Pons (tissue), 1 donor: Measurements from ENCODE around the gene APBA1.

Experiments used
- DNase-seq: peaks from one replicate; pipeline ENCODE4 v3.0.0-alpha.2; 2016; ENCODE audit warnings: low spot score

Gene APBA1

DNA sequence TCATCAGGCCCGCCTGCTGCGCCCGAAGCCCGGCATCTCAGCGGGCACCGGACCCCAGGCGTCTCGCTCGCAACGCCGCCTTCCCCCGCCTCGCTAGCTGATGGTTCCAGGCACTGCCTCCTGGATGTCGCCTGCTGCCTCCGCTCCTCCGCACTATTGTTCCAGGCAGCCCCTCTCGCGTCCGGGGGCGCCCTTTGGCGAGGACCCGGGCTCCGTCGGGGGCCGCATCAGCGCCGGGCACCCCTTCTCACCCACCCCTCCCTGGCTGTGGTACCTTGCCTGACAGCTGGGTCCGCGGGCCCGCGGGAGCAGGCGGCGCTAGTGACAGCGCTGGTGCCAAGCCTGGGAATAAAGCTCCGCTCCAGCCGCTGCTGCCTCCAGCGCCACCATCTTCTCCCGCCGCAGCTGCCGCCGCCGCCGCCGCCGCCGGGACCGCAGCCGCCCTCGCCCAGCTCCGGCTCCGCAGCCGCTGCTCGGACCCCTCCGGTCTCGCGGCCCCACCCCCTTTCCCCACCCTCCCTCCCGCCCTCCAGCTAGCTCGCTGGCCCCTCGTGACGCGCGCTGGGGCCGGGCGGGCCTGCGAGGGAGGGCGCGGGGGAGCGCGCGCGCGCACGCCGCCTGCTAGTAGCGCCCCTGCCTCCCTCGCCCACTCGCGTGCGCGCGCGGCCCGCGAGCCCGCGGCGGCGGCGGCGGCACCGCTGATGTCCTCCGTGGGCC lies at the start of gene APBA1:
APBA1 (minus strand) TSS at position 493 of the 717 bp plus-strand sequence.
- peak; percentile 86 for DNase-seq

GRCh38 chr9:69719983-69720382 lies 47.8 kb upstream of the APBA1 start:
- no peak for DNase-seq

DNA sequence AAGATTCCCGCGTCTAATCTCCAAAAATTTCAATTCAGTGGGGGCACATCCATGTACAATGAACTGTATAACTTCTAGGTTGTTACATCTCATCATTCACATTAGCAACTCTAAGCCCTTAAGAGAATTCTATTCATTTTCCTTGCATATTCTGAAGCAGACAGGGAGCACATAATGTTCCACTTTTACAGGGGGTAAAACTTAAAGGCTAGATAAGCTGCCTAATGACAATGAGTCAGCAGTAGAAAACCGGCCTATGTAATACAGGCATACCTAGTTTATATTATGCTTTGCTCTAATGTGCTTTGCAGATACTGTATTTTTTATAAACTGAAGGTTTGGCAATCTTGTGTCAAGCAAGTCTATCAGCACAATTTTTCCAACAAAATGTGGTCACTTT lies 47.2 kb upstream of the APBA1 start:
- DNase-seq: no peak

DNA sequence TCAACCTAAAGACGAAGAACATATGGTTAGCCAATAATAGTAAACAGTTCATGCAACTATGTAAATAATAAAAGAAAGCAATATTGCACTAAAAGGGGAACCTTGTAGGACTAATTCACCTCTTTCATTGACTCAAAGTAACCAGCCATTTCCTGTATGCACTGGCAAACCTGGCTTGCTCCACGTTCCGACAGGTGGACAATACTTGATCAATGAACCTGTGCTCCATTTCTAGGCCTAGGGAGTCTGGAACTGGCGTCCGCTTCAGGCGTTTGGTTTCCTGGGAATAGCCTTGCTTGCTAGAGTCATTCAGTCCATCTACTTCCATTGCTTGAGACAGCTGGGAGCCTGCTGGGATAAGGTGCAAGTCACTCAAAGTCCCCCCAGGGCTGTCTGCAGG lies 46.0 kb upstream of the APBA1 start:
- DNase-seq: no peak

DNA sequence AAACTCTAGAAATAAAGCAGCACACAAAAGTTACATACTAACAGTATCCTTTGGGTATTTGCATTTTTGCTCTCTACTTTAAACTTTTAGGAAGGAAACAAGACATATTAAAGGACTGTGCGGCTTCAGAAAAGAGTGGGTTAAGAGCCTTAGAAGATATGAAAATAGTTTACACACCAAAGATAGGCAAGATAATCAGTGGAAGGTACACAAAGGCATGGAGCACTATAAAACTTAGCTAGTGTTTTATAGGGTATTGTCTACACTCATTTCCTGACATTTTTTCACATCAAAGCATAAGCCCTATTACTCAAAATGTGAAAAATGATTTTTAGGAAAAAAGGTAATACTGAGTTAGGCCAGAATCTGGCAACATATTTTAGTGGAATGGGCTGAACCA lies 43.7 kb upstream of the APBA1 start:
- DNase-seq: no peak

GRCh38 chr9:69715096-69715495 lies 42.9 kb upstream of the APBA1 start:
- no peak for DNase-seq

DNA sequence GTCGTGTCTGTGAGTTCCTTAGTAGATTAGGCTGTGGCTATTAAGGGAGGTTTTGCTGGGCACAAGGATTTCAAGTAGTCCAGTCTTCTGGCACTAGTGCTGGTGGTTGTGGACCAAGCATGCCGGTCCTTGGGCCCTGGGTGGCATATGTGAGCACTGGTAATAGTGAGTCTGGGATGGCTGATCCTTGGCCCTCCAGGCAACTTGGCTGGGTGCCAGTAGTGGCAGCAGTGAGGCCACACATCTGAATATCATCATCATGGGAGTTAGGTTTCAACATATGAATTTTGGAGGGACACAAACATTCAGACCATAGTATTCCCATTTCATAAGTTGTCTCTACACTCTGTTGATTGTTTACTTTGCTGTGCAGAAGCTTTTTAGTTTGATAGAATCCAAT lies 25.3 kb upstream of the APBA1 start:
- no peak for DNase-seq

DNA sequence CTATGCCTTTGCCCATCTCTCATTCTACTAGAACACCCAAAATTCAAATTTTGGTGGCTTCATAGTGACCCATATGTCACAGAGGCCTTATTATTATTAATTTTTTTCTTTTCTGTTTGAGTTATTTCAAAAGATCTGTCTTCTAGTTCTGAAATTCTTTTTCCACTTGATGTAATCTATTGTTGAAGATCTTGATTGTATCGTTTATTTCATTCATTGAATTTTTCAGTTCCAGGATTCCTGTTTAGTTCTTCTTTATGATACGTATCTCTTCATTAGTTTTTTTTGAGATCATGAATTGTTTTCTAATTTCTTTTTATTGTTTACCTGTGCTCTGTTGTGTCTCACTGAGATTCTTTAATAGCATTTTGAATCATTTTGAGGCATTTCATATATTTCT lies 24.6 kb upstream of the APBA1 start:
- DNase-seq: no peak

DNA sequence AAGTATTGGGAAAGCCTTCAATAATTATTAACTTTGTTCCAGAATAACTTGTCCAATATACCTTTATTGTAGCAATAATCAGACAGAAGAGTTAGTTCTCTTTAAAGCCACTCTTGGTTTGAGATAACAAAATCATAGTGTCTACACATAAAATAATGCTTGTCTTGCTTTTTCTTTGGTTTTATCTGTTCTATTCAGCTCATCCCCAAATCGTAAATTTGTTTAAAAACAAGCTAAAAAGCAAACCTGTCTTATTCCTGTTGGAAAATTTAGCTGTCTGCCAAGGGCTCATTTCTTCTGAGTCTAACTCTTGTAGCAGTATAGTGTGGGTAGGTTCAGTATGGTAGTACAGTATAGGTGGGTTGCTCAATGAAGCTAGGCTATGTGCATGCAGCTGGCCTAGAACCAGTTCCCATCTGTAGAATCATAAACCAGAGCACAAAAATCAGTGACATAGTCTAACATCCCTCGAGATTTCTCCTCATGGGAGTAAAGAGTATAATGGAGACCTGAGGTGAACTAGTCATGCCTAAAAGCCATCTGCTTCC lies 17.9 kb upstream of the APBA1 start:
- DNase-seq: no peak

DNA sequence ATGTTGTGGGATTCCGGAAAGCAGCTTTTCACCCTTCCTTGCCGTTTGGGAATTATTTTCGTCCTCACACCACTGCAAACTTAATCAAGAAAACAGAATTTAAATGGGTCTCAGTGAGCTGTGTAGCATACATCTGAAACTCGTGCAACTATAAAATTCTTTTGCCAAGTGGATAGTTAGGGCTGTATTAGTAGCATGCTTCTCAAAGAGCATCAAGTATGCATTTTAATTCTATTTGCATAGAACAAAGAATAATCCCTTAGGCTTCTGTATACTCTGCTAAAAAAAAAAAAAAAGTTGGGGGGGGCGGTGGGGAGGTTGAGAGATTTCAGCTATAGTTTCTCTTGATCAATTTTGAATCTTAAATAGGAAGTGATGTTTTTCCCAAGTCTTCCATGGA lies 11.8 kb upstream of the APBA1 start:
- no peak for DNase-seq

GRCh38 chr9:69678843-69679538 lies 6.8 kb upstream of the APBA1 start:
- DNase-seq: no peak

DNA sequence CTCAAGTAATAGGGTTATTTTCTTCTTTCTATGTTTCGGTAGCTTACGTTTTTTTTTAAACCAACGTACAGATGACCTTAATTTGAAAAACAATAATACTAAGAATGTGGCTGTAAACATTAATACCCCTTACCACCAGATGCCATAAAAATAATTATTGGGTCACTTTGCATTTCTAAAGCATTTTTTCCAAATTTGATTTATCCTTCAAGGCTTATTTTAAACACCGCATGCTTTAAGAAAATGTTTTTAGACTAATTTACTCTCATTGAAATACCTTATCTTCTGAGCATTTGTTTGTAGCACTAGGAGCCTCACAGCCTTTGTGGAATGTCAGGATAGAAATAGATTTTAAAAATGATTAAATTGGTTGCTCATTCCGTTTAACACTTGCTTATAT lies 5.8 kb upstream of the APBA1 start:
- DNase-seq: no peak

DNA sequence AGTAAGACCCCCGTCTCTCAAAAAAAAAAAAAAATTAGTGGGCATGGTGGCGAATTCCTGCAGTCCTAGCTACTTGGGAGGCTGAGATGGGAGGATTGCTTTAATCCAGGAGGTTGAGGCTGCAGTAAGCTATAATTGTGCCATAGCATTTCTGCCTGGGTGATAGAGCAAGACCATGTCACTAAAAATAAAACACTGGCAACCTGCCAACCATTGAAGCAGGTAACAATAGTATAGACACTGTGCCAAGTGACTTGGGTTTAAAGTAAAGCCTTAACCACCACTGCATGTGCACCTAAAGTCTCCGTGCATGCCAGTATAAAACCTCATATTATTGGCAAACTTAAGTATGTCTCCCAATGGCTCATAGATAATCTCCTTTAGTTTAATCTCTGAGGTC lies 3.4 kb upstream of the APBA1 start:
- DNase-seq: no peak

DNA sequence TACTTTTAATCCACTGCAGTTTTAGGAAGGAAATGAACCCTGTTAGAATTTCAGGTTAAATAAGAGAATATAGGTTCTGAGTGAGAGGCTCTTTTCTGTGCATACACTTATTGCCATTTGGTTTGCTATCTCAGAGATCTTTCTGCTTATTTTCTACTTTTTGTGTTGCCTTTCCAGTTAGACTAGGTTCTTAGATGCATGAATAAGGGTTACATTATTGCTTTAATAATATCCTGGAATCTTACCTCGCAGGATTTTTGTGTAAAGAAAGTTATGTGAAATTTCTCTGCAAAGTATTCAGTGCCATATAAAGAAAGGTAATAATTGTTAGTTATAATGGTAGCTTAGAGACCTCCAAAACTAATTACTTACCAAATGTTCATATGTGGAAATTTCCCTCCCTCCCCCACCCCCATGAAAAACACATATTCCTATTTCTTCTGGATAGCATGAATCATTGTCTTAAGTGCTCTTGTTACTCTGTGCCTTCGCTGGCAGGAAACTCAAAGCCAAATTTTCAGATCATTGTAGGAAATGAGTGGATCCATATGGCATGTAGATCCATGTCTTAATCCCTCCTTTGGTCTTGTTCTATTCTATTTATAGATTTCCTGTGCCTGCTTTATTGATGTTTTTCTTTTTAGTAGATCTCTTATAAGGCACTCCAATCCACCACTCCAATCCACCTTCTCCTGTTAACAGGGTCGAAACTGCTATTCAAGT lies 2.7 kb upstream of the APBA1 start:
- no peak for DNase-seq

- no peak for DNase-seq
Measured at GRCh38 chr9:69674112-69674685, 2.0 kb upstream of the APBA1 start.

DNA sequence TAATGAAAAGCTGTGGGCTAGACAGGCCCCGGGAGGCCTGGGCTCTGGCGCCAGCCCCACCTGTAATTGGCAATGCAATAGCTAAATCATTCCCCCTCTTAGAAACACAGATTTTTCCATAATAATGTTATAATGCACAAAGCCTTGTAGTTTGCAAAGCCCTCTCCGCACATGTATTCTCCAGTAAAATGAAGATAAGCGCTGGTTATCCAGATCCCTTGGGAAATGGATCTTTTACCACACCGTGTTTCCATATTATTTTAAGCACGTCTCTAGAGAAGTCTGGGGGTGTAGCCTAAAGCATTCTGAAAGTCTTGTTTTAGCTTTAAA lies 1.1 kb upstream of the APBA1 start:
- no peak for DNase-seq

- DNase-seq: peak; percentile 83
Measured at GRCh38 chr9:69672596-69673310, 582 bp upstream of the APBA1 start.

DNA sequence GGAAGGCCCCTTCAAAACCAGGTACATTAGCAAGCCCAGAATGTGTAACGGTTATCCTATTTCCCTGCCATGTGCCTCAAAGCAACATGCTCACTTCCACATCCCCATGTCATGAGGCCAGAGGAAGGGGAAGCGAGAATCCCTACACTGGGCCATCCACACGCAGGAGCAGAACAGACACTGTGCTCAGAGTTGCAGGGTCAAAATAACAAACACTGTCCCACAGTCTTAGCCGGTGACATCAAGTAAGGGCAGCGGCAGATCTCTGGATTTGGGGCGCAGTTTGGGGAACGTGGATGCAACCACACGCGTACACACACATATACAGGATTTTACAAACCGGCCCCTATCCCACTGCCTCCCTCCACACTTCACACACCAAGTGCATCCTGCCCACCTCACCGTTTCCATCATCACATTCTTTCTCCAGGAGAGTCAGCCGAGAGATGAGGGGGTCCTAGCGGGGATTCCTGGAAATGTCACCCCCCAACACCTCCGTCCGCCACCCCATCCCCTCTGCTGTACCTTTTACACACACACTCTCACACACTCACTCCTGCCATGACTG lies 776 bp downstream of the APBA1 start:
- peak; percentile 80 for DNase-seq

DNA sequence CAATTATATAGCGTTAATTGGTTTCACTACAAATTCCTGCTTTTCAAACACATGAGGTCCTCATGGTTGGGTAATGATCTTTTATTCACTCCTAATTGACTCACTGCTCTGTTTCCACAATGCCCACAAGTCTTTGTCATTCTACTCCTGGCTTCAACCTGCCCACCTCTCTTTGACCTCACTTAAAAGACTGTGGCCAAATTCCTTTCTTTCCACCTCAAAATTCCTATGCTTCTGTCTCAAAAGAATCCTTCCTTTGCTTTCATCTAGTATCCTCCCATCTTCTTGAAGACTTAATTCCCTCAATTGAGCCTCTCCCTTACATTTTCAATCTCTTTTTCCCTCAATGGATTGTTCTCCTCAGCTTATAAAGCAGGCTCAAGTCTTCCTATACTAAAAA lies 4.9 kb downstream of the APBA1 start:
- DNase-seq: no peak

- no peak for DNase-seq
Measured at GRCh38 chr9:69660304-69660703, 11.9 kb downstream of the APBA1 start.

DNA sequence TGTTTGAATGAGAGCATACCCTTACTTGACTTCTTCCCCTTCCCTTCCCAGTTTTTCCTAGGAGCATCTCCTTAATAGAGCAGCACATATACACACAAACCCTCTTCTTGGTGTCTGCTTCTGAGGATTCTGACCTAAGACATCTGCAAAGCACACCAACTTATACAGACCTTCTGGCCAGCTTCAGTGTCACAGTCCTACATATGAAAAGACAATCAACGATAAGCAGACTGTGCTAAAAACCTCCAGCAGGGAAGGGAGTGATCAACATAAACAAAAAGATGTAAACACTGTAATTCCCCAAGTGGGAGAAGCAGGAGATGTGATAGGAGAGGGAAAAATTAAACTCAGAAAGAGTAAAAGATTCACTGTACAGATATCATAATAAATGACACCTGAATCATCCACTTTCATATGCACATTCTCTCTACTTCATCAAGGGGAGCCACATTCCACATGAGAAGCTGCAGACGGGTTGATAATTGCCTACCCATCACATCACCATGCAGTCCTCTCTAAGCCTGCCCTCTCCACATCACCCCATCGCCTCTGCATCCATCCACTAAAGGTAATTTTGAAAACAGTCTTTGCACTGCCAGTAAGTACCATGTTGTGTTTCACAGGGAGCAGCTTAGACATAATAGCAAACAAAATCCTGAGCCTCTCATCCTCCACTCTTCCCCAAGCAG lies 13.0 kb downstream of the APBA1 start:
- DNase-seq: no peak
